GM03348 (cell line): ENCODE results near the gene MAPT.

ENCODE experiments used
- DNase-seq: peaks from one replicate; pipeline ENCODE4 v3.0.0; 2012; ENCODE audit warnings: low spot score

Gene MAPT

DNA sequence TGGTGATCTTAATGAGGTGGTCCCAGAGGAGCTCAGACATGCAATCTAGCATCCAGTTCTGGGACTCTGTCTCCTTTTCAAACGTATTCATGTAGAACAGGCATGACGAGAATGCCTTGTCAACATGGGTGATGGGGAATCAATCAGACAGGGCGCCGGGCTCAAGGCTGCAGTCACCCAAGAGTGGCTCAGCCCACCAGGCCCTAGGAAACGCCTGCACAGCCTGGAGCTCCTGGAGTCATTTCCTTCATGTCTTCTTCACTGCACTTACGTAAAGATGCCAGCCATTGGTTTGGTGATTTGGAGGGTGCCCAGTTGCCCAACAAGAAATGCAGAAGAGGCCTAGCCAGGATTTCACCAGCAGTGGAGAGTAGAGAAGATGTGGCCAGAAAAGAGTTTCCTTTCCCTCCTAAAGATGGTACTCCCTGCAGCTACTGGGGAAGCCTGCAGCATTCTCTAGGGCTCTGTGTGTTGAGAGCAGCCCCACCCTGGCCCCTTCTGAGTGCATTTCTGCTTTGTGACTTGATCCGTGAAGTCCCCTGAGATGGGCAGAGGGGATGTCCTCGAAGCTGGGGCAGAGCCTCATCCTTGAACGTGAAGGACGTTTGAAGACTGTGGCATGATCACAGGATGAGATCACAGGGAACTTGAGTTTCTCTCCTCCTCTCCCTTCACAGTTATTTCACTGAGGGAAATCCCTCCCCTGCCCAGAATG is 80.7 kb downstream of the MAPT start:
- DNase-seq, result no peak

DNA sequence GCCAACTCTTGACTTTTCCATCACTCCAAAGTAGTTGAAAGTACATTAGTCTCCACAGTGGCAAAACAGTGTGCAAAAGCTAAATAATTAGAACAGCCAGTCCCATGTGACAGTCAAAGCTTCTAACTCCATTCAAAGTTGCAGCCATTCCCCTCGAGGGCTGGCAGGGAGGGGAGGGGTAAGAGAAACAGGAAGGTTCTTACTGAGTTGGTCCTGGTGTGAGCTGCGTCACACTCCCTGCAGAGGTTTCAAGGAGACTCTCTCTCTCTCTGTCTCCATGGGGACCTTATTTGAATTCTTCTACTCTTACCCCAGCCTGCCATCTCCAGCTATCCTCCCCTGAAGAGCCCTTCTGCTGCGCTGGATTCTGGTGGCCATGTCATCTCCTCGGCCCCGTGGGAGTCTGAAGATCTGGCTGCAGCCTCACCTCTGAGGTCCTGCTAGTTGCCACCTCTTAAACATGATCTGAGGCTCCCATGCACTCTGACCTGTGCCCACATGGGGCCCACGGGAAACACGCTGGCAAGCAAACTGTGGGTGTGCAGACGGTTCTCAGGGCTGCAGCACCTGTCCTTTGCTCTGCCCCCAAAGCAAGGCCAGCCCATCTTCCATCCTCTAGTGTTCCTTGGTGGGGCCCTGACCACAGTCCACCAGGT is 81.4 kb downstream of the MAPT start:
- DNase-seq, result no peak

DNA sequence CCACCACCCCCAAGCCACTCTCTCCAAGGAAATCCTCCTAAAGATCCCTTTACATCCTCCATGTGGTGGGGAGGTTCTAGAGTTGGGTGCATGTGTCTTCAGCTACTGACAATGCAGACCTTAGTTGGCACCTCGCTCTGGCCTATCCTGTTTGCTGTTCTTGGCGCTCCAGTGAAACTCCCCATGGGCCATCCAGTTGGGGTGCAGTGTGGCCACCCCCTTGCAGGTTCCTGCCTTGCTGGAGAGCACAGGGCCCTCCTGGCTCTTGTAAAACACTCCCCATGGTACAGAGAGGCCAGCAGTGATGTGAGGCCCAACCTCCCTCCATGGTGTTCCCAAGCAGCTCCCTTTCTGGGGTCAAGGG is 82.0 kb downstream of the MAPT start:
- DNase-seq, result no peak

DNA sequence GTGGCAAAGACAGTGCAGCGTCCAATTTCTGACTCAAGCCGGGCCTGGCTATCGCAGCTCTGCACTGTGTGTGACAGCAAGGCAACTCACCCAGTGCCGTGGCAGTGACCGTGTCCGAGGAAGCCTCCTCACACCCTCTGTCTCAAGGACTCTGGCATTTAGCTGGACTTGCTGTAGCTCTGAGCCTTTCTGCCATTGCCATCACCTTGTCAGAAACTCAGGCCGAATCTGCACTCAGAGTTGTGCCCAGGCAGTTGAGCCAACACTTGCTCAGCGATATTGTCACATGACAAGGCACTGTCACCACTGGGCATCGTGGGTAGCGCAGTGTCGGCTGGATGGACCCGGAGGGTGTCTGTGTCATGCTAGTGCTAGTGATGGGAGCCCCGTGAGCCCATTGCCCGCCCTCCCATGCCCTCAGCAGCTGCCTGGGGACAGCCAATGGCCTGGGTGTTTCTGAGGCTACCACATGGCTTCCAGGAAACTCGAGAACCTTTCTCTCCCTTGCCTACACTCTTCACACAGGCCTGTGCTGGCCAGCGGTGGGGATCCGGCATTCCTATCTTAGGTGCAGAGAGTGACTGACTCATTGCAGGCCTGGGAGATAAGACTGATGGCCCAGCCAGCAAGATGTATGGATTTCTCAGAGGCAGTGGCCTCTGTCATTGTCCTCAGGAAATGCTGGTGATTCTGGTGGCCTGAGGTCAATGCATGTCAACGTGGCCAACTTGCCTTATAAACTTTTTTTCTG is 82.6 kb downstream of the MAPT start:
- no peak for DNase-seq

DNA sequence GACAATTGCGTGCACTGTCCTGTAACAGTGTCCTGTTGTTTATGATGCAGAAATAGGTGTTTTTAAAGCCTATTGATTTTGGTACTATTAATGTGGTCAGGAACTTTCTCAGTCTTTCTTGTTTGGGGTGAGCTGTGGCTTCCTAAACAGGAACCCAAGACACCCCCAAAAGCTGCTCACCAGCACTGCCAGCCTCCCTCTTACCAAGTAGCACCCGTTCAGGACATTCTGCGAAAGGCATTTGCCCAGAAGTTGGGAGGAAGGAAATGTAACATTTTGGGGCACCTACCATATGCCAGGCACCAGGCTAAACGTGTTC is 83.1 kb downstream of the MAPT start:
- DNase-seq, result no peak

DNA sequence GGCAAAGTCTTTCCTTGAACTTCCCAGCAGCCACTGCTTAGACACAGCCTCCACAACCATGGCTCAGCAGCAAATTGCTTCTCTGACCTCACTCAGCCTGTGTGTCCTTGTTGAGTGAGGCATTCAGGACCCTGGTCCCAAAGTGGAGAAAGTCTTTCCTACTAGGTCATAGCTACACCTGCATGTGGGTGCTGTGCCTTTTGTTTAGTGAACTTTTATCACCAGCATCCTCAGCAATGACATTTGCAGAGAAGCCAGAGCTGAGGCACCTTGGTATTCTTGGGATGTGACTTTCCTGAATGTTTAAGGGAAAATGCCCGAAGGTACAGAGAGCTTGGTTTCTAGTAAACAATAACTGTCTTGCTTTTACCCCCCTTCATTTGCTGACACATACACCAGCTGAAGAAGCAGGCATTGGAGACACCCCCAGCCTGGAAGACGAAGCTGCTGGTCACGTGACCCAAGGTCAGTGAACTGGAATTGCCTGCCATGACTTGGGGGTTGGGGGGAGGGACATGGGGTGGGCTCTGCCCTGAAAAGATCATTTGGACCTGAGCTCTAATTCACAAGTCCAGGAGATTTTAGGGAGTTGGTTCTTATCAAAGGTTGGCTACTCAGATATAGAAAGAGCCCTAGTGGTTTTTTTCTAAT is 83.7 kb downstream of the MAPT start:
- no peak for DNase-seq

DNA sequence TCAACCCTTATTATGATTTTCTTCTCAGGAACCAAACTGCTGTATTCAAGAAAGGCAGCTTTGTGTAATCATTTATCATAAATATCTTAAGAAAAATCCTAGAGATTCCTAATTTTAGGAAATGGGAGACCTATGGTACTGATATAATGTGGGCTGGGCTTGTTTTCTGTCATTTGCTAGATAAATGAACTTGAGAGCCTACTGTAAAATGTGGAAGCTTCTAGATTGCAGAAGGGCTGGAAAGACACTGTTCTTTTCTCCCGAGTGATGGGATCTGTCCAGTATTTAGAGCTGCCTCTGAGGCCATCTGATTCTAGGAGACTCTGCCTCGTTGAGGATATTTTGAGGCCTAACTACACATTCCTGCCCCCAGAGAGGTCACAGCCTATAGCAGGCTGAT is 84.8 kb downstream of the MAPT start:
- no peak for DNase-seq

DNA sequence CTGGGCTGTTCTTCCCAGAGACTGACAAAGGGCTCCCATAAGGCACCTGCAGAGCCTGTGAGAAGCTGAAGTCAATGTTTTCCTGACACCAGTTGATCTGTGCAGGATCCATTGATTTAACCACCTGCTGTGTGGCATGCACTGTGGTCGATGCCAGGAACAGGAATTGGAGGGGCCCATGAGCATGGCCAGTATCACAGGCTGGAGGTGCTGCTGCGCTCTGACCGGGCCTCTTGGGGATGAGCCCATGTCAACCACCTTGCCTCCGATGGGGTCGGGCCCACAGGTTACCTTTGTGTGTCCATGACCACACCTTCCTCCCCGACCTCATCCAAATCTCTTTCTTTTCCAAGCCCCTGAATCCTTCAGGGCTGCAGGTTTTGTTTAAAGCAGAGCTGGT is 86.5 kb downstream of the MAPT start:
- no peak for DNase-seq

DNA sequence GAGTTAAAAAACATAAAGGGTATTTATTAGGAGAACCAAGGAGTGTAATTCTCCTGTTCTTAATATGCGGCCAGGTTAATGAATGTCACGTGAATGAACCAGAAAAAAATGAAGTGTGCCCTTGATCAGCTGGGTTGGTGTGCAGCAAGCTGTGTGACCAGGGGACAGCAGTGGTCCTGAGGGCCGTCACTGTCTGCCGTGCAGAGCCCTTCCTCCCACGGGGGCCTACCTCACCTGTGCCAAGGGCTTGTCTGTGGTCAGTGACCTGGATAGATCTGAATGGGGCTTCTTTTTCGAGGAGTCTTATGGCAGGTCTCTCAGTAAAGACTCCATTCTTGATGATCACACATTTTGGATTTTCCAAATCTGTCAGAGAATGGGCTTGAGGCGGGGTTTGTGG is 87.0 kb downstream of the MAPT start:
- DNase-seq, result no peak

DNA sequence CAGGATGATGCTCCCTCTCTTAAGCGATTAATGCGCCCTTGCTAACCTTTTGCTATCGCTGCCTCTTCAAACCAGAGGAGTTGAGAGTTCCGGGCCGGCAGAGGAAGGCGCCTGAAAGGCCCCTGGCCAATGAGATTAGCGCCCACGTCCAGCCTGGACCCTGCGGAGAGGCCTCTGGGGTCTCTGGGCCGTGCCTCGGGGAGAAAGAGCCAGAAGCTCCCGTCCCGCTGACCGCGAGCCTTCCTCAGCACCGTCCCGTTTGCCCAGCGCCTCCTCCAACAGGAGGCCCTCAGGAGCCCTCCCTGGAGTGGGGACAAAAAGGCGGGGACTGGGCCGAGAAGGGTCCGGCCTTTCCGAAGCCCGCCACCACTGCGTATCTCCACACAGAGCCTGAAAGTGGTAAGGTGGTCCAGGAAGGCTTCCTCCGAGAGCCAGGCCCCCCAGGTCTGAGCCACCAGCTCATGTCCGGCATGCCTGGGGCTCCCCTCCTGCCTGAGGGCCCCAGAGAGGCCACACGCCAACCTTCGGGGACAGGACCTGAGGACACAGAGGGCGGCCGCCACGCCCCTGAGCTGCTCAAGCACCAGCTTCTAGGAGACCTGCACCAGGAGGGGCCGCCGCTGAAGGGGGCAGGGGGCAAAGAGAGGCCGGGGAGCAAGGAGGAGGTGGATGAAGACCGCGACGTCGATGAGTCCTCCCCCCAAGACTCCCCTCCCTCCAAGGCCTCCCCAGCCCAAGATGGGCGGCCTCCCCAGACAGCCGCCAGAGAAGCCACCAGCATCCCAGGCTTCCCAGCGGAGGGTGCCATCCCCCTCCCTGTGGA is 88.6 kb downstream of the MAPT start:
- no peak for DNase-seq

DNA sequence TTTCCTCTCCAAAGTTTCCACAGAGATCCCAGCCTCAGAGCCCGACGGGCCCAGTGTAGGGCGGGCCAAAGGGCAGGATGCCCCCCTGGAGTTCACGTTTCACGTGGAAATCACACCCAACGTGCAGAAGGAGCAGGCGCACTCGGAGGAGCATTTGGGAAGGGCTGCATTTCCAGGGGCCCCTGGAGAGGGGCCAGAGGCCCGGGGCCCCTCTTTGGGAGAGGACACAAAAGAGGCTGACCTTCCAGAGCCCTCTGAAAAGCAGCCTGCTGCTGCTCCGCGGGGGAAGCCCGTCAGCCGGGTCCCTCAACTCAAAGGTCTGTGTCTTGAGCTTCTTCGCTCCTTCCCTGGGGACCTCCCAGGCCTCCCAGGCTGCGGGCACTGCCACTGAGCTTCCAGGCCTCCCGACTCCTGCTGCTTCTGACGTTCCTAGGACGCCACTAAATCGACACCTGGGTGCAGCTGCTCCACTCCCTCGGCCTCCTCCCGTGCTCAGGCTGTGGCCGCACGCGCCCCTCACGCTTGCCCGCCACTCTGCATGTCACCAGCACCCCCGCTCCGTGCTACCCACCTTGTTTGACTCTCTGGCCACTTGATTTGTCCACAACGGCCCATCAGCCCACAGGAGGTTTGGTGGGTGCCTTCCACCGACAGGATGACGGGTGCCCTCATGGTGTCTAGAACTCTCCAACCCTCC is 89.4 kb downstream of the MAPT start:
- no peak for DNase-seq

DNA sequence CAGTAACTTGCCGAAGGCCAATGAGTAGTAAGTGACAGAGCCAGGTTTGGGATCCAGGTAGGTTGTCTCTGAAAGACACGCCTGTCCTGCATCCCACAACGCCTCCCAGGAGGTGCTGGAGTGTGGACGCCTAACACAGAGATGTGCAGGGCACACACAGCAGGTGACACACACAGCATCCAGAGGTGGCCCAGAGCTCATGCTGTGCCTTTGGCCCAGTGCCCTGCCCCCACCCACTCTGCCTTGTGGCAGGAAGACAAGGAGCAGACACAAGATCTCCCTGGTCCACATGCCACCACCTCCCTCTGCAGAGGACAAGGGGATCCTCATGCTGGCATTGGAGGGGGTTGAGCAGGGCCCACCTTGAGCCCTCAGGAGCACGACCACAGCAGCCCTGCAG is 90.0 kb downstream of the MAPT start:
- no peak for DNase-seq

DNA sequence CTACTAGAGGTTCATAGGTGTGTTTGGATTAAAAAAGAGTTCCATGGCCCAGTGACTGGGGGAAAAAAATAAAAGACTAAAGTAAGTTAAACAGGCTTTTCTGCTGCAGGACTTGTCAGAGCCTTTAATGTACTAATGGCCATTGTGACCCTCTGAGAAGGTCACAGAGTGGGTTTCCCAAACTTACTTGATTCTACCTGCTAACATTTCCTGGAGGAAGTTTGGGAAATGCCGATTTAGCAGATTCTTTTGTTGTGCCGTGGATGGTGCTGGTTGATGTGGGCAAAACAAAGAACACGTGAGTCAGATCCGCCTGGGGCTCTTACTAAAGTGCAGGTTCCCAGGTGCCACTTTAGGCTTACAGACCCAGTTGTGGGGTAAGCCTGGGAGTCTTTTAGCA is 91.1 kb downstream of the MAPT start:
- DNase-seq, result no peak

DNA sequence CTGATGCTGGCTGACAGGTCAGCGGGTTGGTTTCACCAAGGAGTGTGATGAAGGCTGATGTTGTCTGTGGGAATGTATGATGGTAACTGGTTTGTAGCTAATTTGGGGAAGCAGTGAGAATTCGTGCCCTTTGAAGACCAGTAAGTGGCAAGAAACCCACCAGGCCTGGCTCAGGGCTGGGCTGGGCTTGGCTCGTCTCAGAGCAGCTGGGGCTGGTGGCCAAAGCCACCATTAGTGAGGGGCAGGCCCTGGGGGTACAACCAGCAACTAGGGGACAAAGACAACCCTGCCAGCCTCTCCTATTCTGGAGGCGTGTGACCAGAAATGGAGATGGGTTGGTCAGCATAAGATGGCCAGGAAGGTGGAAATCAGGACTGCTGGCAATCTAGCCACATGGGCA is 91.7 kb downstream of the MAPT start:
- no peak for DNase-seq

DNA sequence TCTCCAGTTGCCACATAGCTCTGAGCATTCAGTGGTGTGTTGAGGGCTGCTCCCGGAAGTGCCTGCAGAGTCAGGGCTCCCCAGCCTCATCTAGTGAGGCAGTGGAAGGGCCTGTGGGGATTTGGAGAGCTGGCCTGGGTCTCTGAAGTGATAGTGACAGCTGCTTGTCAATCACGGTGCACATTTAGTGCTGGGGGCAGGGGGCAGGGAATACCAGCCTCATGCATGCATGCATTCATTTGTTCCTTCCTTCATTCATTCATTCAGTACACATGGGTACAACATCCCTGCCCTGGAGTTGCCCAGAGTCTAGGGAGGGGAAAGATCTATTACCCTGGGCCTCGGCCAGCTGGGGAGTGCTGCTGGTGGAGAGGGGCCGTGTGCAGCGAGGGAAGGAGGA is 93.4 kb downstream of the MAPT start:
- DNase-seq, result no peak

DNA sequence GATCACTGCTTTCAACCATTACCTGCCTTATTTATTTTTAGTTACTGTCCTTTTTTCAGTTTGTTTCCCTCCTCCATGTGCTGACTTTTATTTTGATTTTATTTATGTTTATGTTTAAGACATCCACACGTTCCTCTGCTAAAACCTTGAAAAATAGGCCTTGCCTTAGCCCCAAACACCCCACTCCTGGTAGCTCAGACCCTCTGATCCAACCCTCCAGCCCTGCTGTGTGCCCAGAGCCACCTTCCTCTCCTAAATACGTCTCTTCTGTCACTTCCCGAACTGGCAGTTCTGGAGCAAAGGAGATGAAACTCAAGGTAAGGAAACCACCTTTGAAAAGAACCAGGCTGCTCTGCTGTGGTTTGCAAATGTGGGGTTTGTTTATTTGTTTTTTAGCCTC is 95.4 kb downstream of the MAPT start:
- no peak for DNase-seq

DNA sequence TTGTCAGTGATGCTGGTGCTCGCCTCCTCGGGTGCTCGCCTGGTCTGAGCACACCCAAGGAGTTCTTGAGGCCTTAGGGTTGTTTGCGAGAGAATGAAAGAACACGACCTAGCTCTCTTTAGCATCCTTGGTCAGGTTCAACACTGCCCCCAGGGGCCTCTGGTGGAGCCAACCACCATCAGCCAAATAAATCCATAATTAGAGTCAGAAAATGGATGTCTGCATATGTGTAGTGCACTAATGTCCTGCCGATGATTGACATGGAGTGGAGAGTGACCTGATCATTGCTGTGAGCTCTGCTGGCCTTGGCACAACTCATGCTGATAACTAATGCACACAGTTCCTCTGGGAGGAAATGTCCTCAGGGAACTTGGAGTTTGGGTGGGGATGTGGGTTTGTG is 96.5 kb downstream of the MAPT start:
- DNase-seq, result no peak

DNA sequence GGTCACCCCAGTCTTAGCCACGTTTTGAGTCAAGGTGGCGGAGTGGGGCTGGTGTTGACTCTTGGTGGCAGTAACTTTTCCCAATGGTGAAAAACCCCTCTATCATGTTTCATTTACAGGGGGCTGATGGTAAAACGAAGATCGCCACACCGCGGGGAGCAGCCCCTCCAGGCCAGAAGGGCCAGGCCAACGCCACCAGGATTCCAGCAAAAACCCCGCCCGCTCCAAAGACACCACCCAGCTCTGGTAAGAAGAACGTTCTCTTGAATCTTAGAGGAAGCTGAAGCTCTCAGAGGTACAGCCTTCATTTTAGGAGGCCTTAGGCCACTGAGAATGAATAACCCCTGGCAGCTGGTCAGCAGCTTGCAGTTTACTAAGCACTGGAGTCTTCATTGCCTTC is 97.0 kb downstream of the MAPT start:
- no peak for DNase-seq

DNA sequence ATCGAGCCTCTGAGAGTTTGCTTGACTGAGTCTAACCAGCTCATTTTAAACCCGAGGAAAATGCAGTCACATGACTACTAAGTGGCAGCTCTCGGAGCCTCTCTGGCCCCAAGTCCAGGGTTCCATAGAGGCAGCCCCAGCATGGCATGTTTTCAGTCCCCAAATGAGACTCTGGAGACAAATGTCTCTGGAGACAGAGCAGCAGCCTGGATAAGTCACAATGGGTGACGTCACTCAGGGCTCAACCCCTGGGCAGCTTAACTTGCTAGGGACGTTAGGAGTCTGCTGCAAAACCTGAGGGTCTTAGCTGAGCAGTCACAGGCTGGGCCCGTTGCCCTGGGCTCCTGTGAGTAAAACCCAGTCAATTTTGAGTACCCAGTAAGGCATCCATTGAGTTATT is 97.8 kb downstream of the MAPT start:
- DNase-seq, result no peak

DNA sequence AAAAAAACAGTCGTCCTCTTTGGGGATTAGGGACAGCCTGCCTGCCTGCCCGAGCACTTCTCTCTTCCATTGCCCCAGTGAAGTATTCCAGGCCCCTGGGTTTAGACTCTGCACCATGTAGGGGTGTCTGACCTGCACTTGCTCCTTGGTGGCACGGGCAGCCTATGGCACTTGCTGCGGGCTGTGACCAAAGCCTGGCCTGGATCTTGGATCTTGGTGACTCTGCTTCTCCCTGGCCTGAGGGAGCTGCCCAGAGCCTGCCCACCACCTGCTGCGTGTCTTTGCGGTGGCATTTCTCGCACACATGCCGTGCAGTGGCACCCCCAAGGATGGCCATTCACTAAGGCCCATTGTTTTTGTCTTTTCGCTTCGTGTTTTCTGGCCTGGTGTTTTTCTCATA is 98.5 kb downstream of the MAPT start:
- no peak for DNase-seq

DNA sequence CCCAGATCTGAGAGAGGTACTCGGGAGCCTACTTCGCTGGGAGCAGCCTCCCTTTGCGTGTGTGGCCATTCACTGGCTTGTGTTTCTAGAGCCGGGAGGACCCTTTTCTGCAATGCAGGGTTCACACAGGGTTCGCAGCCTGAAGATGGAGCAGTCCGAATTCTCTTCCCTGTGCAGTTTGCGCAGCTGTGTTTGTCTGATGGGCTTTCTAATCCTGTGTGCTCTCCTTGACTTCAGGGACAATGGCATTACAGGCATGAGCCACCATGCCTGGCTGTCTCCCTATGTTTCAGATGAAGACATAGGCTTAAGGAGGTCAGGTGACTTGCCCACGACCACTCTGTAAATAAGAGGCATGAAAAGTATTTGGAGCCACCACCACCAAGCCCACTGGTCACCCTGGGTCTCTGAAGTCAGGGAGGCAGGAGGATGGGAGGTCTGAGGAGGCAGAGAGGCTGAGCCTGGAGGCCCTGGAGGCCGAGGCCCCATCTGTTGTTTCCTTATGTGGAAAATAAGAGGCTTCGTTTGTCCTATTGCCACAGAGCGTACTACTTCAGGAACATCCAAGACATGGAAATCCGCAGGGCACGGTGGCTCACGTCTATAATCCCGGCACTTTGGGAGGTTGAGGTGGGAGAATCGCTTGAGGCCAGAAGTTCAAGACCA is 99.7 kb downstream of the MAPT start:
- DNase-seq, result no peak
